ENCODE data around the gene DUSP1.

The DUSP1 gene

DNA sequence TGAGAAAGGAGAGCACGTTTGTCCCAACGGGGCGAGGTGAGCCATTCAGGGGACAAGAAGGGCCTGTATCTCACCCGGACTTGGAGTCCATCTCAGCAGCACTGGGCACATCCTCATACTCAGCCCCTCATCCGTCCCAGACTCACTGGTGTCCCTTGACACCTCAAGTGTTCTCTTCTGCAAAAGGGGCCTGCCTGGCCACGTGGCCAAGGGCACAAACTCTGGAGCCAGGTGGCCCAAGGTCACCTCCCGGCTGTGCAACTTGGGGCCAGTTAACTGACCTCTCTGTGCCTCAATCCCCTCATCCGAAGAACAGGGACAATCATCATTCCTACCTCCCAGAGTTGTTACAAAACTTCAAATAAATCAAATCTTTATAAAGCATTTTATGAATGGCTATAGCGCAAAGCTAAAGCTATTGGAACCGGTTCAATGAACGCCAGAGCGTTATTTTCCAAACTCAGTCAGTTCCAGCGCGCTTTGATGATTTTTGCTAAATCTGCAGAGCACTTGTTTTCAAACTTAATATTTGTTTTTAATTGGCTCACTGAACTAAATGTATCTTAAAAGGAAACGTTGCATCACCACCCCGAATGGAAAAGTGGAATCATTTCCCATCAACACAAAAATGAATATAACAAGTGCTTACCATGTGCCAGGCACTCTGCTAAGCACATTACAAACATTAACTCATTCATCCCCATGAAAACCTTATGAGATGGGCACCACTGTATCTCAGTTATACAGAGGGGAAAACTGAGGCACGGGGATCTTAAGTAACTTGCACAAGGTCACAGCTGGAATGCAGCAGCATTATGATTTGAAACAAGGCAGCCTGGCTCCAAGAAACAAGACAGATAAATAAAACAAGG is 49.3 kb downstream of the DUSP1 start:
- DNase-seq = no peak

DNA sequence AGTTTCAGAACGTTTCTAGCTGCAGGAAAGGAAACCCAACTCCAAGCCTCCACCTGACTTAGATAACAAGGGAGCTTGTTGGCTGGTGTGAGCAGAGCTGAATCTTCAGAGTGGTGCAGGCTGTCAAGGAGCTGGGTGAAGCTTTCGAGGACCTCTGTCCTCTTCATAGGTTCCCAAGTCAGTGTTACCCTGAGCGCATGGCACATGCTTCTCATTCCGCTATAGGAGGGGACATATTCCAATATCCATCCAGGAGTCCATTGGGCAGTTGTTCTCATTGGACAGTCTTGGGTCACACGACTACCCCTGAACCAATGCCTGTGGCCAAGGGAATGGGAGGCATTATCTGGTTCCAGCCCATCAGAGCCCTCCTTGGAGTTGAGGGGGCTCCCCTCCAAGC is 50.3 kb downstream of the DUSP1 start:
- DNase-seq = no peak

DNA sequence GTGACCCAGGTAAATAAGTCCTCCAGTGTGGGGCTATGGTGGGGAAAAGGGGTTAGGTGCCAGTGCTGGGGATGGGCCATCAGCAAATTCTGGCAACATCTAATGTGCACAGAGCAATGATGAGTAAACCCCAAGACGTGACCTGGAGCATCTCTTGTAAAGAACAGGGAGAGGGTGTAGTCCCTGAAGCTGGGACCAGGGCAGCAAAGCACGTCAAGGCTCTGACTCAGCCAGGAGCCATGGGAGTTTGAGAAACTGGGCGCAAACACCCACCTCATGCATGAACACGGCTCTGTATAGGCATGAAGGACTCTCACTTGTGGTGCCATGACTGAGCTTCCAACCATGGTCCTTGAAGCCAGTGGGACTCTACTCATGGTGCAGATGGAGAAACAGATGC is 51.8 kb downstream of the DUSP1 start:
- DNase-seq = no peak

DNA sequence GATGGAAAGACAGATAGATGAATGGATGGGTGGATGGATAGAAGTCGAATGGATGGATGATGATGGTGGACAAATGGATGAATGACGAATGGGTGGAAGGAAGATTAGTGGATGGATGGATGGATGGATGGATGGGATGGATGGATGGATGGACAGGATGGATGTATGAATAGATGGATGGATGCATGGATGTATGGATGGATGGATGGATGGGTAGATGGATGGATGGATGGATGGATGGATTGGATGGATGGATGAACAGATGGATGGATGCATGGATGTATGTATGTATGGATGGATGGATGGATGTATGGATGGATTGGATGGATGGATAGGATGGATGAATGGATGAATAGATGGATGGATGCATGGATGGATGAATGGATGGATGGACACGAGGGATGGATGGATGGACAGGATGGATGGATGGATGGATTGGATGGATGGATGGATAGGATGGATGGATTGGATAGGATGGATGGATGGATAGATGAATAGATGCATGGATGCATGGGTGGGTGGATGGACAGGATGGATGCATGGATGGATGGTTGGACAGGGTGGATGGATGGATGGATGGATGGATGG is 52.4 kb downstream of the DUSP1 start:
- DNase-seq = no peak

All from activated CD4-positive, alpha-beta T cell treated with anti-CD3 and anti-CD28 coated beads for 1 hour (primary cell).